Measurements from ENCODE around the gene PACRG. TPM values are rescaled to one million over a fixed set of nuclear protein-coding genes. Genes with fewer than 3 reads are reported as not detected.

PACRG gene
- total RNA-seq, 1 donor from 2014 or later: 7.4 TPM

- intact Hi-C loops (cut with DNase I): no loop called here
- ATAC-seq (ENCODE audit: poor library complexity) (no peak), DNase-seq (no peak)
These were observed 606.2 kb downstream of the PACRG start for GRCh38 chr6:163333701-163334663.

- no peak for DNase-seq
- ATAC-seq (ENCODE audit: poor library complexity): no peak
- intact Hi-C loops (cut with DNase I): loop anchor here (5.0 kb wide), 1 partner anchor 77 kb away; the partner anchor contains the start of gene QKI
These were observed 607.3 kb downstream of the PACRG start for GRCh38 chr6:163335056-163335455.

- DNase-seq: peak; percentile 90
- intact Hi-C loops (cut with DNase I): loop anchor here (5.0 kb wide), 1 partner anchor 76 kb away; the partner anchor contains the start of gene QKI
- ATAC-seq (ENCODE audit: poor library complexity): peak; percentile 89
These were observed 608.1 kb downstream of the PACRG start for GRCh38 chr6:163335671-163336545.

- DNase-seq (no peak), ATAC-seq (ENCODE audit: poor library complexity) (no peak)
- intact Hi-C loops (cut with DNase I): loop anchor here (5.0 kb wide), 1 partner anchor 75 kb away; the partner anchor contains the start of gene QKI
These were observed 609.2 kb downstream of the PACRG start for GRCh38 chr6:163336961-163337360.

- intact Hi-C loops (cut with DNase I): loop anchor here (5.0 kb wide), 1 partner anchor 74 kb away; the partner anchor contains the start of gene QKI
- ATAC-seq (ENCODE audit: poor library complexity) (no peak), DNase-seq (no peak)
These were observed 610.2 kb downstream of the PACRG start for GRCh38 chr6:163337958-163338357.

GRCh38 chr6:163338671-163339405 lies 611.1 kb downstream of the PACRG start:
- ATAC-seq (ENCODE audit: poor library complexity): peak; percentile 69
- intact Hi-C loops (cut with DNase I): loop anchor here (5.0 kb wide), 1 partner anchor 73 kb away; the partner anchor contains the start of gene QKI
- no peak for DNase-seq

GRCh38 chr6:163339466-163339865 lies 611.7 kb downstream of the PACRG start:
- DNase-seq: no peak
- ATAC-seq (ENCODE audit: poor library complexity): no peak
- intact Hi-C loops (cut with DNase I): loop anchor here (5.0 kb wide), 1 partner anchor 73 kb away; the partner anchor contains the start of gene QKI

- DNase-seq: no peak
- no peak for ATAC-seq (ENCODE audit: poor library complexity)
- intact Hi-C loops (cut with DNase I): no loop called here
These were observed 612.6 kb downstream of the PACRG start for GRCh38 chr6:163340201-163340887.

GRCh38 chr6:163341224-163342061 lies 613.7 kb downstream of the PACRG start:
- intact Hi-C loops (cut with DNase I): no loop called here
- no peak for ATAC-seq (ENCODE audit: poor library complexity)
- no peak for DNase-seq

GRCh38 chr6:163342571-163343539 lies 615.1 kb downstream of the PACRG start:
- ATAC-seq (ENCODE audit: poor library complexity): no peak
- intact Hi-C loops (cut with DNase I): no loop called here

GRCh38 chr6:163343609-163344008 lies 615.8 kb downstream of the PACRG start:
- DNase-seq (no peak), ATAC-seq (ENCODE audit: poor library complexity) (no peak)
- intact Hi-C loops (cut with DNase I): no loop called here

More at GRCh38 chr6:163342571-163343539, 615.1 kb downstream of the PACRG start:
- no peak for DNase-seq

GRCh38 chr6:163344411-163344810 lies 616.6 kb downstream of the PACRG start:
- intact Hi-C loops (cut with DNase I): no loop called here
- no peak for ATAC-seq (ENCODE audit: poor library complexity)

GRCh38 chr6:163345931-163346330 lies 618.2 kb downstream of the PACRG start:
- no peak for DNase-seq
- intact Hi-C loops (cut with DNase I): loop anchor here (5.0 kb wide), 1 partner anchor 56 kb away; no protein-coding TSS in a partner anchor
- ATAC-seq (ENCODE audit: poor library complexity): peak; percentile 38

More at GRCh38 chr6:163344411-163344810, 616.6 kb downstream of the PACRG start:
- DNase-seq: no peak

GRCh38 chr6:163346497-163346961 lies 618.8 kb downstream of the PACRG start:
- no peak for DNase-seq
- intact Hi-C loops (cut with DNase I): loop anchor here (5.0 kb wide), 1 partner anchor 56 kb away; no protein-coding TSS in a partner anchor
- peak; percentile 25 for ATAC-seq (ENCODE audit: poor library complexity)

- intact Hi-C loops (cut with DNase I): loop anchor here (5.0 kb wide), 1 partner anchor 55 kb away; no protein-coding TSS in a partner anchor
- ATAC-seq (ENCODE audit: poor library complexity) (peak; percentile 20), DNase-seq (no peak)
These were observed 619.3 kb downstream of the PACRG start for GRCh38 chr6:163347021-163347446.

Measured in Right ventricle myocardium superior (tissue), 1 donor.